ENCODE data around the gene CD48. TPM values are rescaled to one million over a fixed set of nuclear protein-coding genes. Genes with fewer than 3 reads are reported as not detected.
"Not testable (repeated sequence)": the region's sequence is repeated elsewhere in the genome, so short reads cannot be mapped to it uniquely, and the experiment has no call there.

CD48 gene
- total RNA-seq, 1 donor from 2014 or later: not detected

DNA sequence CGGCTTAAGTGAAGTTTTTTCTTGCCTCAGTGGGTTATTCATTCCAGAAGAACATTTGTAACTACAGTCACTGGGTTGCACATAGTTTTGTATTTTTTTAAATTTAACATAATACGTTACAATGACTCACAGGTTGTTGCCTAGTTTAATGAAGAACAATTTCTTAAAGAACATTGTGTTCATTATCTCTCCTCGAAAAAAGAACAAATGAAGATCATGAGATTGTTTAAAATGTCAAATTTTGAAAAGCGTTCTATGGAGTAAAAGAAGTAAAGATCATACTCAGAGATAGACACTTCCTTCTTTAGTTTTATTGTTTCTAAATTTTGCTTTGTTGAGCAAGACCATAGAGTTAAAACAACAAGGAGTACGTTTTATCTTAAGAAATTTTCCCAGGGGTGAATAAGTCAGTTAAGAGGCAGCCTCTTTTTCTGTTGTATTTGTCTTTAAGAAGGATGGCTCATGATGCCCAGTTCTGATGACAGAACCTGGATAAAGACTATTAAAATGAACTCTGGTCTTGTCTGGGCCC is 54.3 kb downstream of the CD48 start:
- H3K4me3 ChIP-seq (ENCODE audit: low read depth, low read length): no peak overlapping the region
- TF ChIP-seq, protein P1, sequence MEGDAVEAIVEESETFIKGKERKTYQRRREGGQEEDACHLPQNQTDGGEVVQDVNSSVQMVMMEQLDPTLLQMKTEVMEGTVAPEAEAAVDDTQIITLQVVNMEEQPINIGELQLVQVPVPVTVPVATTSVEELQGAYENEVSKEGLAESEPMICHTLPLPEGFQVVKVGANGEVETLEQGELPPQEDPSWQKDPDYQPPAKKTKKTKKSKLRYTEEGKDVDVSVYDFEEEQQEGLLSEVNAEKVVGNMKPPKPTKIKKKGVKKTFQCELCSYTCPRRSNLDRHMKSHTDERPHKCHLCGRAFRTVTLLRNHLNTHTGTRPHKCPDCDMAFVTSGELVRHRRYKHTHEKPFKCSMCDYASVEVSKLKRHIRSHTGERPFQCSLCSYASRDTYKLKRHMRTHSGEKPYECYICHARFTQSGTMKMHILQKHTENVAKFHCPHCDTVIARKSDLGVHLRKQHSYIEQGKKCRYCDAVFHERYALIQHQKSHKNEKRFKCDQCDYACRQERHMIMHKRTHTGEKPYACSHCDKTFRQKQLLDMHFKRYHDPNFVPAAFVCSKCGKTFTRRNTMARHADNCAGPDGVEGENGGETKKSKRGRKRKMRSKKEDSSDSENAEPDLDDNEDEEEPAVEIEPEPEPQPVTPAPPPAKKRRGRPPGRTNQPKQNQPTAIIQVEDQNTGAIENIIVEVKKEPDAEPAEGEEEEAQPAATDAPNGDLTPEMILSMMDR (conservative IDR thresholded peaks at IDR 0.05; ENCODE audit: low read depth, low read length): no peak
- no peak for DNase-seq (ENCODE audit: low read depth)

DNA sequence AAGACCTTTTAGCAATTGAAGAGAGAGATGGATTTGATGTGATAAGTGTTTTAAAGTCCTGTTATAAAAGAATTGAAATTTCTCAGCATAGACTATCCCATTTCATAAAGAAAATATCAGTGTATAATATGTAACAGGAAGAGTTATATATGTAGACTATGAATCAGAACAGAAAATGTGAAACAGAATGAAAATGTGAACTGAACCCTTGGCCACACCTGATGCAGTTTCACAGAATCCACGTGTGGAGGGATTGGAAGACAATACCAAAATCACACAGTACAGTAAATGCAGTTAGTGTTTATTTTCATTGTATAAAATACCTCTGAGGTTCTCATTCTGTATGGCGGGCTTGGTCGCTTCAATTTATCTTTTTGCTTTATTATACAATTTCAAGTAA is 54.9 kb downstream of the CD48 start:
- DNase-seq (ENCODE audit: low read depth): no peak
- TF ChIP-seq, protein P1 (conservative IDR thresholded peaks at IDR 0.05; ENCODE audit: low read depth, low read length): no peak

DNA sequence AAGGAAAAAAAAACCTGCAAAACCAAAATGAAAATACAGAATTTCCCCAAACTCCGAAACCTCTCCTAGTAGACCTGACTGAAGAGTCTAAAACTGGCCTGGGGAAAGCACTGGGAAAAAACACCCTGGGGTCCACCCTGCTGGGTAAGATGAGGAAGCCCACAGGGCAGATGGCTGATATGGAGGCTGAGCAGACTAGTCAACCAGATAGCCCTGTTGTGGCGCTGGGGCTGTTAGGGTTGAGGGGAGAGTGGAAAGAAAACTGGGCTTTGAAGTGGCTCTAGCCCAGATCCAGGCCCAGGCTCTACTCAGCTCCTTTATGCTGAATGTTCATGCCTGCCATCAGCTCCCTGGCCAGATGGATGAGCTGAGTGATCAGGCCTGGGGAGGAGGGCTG is 58.0 kb downstream of the CD48 start:
- H3K4me3 ChIP-seq (ENCODE audit: low read depth, low read length): no peak overlapping the region
- no peak for DNase-seq (ENCODE audit: low read depth)
- TF ChIP-seq, protein P1 (conservative IDR thresholded peaks at IDR 0.05; ENCODE audit: low read depth, low read length): no peak

More for the DNA sequence above, 54.9 kb downstream of the CD48 start:
- H3K4me3 ChIP-seq (ENCODE audit: low read depth, low read length): no peak overlapping the region

DNA sequence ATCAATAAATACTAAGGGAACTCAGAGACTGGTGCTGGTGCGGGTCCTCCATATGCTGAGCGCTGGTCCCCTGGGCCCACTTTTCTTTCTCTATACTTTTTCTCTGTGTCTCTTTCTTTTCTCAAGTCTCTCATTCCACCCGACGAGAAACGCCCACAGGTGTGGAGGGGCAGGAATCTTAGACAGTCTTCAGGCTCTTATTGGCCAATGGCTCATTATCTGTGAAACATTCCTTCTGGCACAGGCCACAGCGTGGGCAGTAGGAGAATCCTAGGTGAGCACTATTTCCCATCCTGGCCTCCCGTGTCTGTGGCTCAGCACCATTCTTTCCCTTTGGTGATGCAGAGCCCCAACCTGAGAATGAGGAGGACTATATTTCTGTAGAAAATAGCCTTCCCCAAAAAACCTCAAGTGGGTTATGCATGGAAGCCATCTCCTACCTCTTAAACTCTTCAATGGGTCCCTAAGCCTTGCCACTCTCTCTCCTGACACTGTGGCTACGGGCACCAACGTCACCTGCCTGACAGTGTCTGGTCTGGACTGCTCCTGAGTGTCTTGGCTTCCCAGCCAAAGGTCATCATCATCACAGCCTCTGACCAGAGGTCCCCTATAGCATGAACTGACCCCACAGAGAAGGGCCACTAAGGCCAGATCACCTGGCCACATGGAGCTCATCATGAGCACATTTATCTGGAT is 58.5 kb downstream of the CD48 start:
- no peak overlapping the region for H3K4me3 ChIP-seq (ENCODE audit: low read depth, low read length)
- DNase-seq (ENCODE audit: low read depth): no peak
- TF ChIP-seq, protein P1 (conservative IDR thresholded peaks at IDR 0.05; ENCODE audit: low read depth, low read length): no peak

DNA sequence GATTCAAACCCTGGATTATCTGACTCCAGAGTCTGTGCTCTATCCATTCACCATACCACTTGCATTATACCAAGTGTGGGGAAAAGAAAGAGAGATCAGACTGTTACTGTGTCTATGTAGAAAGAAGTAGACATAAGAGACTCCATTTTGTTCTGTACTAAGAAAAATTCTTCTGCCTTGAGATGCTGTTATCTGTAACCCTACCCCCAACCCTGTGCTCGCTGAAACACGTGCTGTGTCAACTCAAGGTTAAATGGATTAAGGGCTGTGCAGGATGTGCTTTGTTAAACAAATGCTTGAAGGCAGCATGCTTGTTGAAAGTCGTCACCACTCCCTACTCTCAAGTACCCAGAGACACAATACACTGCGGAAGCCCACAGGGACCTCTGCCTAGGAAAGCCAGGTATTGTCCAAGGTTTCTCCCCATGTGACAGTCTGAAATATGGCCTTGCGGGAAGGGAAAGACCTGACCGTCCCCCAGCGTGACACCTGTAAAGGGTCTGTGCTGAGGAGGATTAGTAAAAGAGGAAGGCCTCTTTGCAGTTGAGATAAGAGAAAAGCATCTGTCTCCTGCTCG is 59.5 kb downstream of the CD48 start:
- not testable (repeated sequence) for H3K4me3 ChIP-seq (ENCODE audit: low read depth, low read length); DNase-seq (ENCODE audit: low read depth)

DNA sequence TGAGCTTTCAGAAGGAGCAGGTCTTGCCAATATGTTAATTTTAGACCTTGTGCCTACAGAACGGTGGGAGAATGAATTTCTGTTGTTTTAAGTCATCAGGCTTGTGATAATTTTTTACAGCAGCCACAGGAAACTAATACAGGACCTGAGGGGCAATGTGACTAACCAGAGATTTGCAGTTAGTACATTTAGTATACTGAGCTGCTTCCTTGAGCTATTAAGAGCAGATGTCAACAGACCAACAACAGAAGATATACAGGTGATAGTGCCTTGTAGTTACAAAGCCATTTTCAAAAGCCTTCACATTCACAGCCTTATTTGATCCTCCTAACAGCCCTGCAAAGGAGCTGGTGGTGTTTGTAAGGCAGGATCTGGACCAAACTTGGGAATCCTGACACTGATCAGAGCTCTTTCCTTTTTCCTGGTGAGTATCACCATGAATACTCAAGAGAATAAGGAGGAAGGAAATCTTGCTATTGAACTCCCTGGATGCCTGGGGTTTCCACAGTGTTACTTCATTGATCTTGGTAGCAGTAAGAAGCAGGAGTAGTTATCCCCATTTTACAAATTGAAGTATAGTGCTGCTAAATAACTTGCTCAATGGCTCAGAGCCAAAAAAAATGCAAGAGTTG is 60.1 kb downstream of the CD48 start:
- H3K4me3 ChIP-seq (ENCODE audit: low read depth, low read length): no peak overlapping the region
- no peak for DNase-seq (ENCODE audit: low read depth)
- TF ChIP-seq, protein P1 (conservative IDR thresholded peaks at IDR 0.05; ENCODE audit: low read depth, low read length): no peak

DNA sequence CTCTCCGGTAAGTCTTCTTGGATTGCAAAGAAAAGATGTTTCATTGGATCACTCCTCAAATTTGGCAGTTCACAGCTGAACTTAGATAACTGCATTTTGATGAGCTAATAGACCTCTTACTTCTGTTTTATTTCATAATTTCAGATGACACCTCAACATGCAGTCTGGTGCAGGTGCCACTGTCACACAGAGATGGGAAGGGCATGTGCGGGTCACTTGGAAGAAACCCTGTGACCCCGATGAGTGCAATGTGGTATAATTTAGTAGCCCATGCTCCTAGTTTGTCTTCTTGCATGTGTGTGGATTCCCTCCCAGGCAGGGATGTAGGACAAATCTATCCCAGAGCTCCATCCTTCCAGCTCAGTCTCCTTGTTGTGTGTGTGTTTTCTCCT is 64.3 kb downstream of the CD48 start:
- TF ChIP-seq, protein P1 (conservative IDR thresholded peaks at IDR 0.05; ENCODE audit: low read depth, low read length): no peak
- no peak overlapping the region for H3K4me3 ChIP-seq (ENCODE audit: low read depth, low read length)
- no peak for DNase-seq (ENCODE audit: low read depth)

Data from epithelial cell of proximal tubule (primary cell).